HEK293 (cell line): ENCODE measurements around the gene ITGA2.

ENCODE experiments used
- FEZF1 ChIP-seq: fragments of 450-650 bp; formaldehyde crosslinking; IDR thresholded peaks from 2 replicates; pipeline ENCODE4 v1.5.1; 2016; ENCODE audit warnings: missing biosample characterization, missing genetic modification characterization
- HOXC10 ChIP-seq: sonication (generic); formaldehyde crosslinking; IDR thresholded peaks from 2 replicates; pipeline ENCODE4 v1.8.1; 2023; ENCODE audit warnings: mild to moderate bottlenecking, missing genetic modification reagents
- IKZF3 ChIP-seq: fragments of 450-650 bp; IDR thresholded peaks from 2 replicates; pipeline ENCODE4 v1.5.0; 2018; ENCODE audit warnings: missing biosample characterization, mild to moderate bottlenecking, missing genetic modification characterization, moderate library complexity
- KLF16 ChIP-seq: fragments of 450-650 bp; formaldehyde crosslinking; IDR thresholded peaks from 2 replicates; pipeline ENCODE4 v1.5.1; 2017; ENCODE audit warnings: missing biosample characterization, missing genetic modification characterization
- KLF8 ChIP-seq: fragments of 450-650 bp; formaldehyde crosslinking; IDR thresholded peaks from 2 replicates; pipeline ENCODE4 v1.5.1; 2016; ENCODE audit warnings: missing biosample characterization, missing genetic modification characterization
- OSR2 ChIP-seq: fragments of 450-650 bp; formaldehyde crosslinking; IDR thresholded peaks from 2 replicates; pipeline ENCODE4 v1.5.1; 2016; ENCODE audit warnings: missing biosample characterization, missing genetic modification characterization
- WT1 ChIP-seq: fragments of 450-650 bp; formaldehyde crosslinking; IDR thresholded peaks from 2 replicates; pipeline ENCODE4 v1.5.1; 2016; ENCODE audit warnings: missing biosample characterization, missing genetic modification characterization
- ZEB2 ChIP-seq: fragments of 450-650 bp; formaldehyde crosslinking; IDR thresholded peaks from 2 replicates; pipeline ENCODE4 v1.5.1; 2016; ENCODE audit warnings: missing biosample characterization, missing genetic modification characterization
- ZFHX2 ChIP-seq: fragments of 450-650 bp; formaldehyde crosslinking; conservative IDR thresholded peaks from 2 replicates; pipeline ENCODE4 v1.5.1; 2016; ENCODE audit warnings: missing biosample characterization, missing genetic modification characterization
- ZIC2 ChIP-seq: fragments of 450-650 bp; formaldehyde crosslinking; IDR thresholded peaks from 2 replicates; pipeline ENCODE4 v1.5.1; 2016; ENCODE audit warnings: missing biosample characterization, missing genetic modification characterization
- ZNF140 ChIP-seq: fragments of 450-650 bp; formaldehyde crosslinking; IDR thresholded peaks from 2 replicates; pipeline ENCODE4 v1.5.1; 2016; ENCODE audit warnings: missing biosample characterization, missing genetic modification characterization
- ZNF157 ChIP-seq: fragments of 450-650 bp; formaldehyde crosslinking; IDR thresholded peaks from 2 replicates; pipeline ENCODE4 v1.5.1; 2016; ENCODE audit warnings: missing biosample characterization, missing genetic modification characterization
- ZNF175 ChIP-seq: fragments of 450-650 bp; formaldehyde crosslinking; IDR thresholded peaks from 2 replicates; pipeline ENCODE4 v1.5.1; 2016; ENCODE audit warnings: missing biosample characterization, missing genetic modification characterization
- ZNF2 ChIP-seq: fragments of 450-650 bp; formaldehyde crosslinking; IDR thresholded peaks from 2 replicates; pipeline ENCODE4 v1.5.1; 2016; ENCODE audit warnings: missing biosample characterization, missing genetic modification characterization
- ZNF221 ChIP-seq: fragments of 450-650 bp; formaldehyde crosslinking; IDR thresholded peaks from 2 replicates; pipeline ENCODE4 v1.5.1; 2017; ENCODE audit warnings: missing biosample characterization, missing genetic modification characterization, borderline replicate concordance
- ZNF223 ChIP-seq: fragments of 450-650 bp; formaldehyde crosslinking; IDR thresholded peaks from 2 replicates; pipeline ENCODE4 v1.5.1; 2016; ENCODE audit warnings: missing biosample characterization, missing genetic modification characterization
- ZNF248 ChIP-seq: fragments of 450-650 bp; formaldehyde crosslinking; IDR thresholded peaks from 2 replicates; pipeline ENCODE4 v1.5.1; 2017; ENCODE audit warnings: missing biosample characterization, missing genetic modification characterization
- ZNF302 ChIP-seq: fragments of 450-650 bp; formaldehyde crosslinking; IDR thresholded peaks from 2 replicates; pipeline ENCODE4 v1.5.1; 2016; ENCODE audit warnings: missing biosample characterization, missing genetic modification characterization, low read depth
- ZNF354C ChIP-seq: fragments of 450-650 bp; formaldehyde crosslinking; IDR thresholded peaks from 2 replicates; pipeline ENCODE4 v1.5.1; 2016; ENCODE audit warnings: missing biosample characterization, missing genetic modification characterization, low read depth, borderline replicate concordance
- ZNF366 ChIP-seq: fragments of 450-650 bp; formaldehyde crosslinking; conservative IDR thresholded peaks from 2 replicates; pipeline ENCODE4 v1.5.1; 2016; ENCODE audit warnings: missing biosample characterization, missing genetic modification characterization
- ZNF394 ChIP-seq: fragments of 450-650 bp; formaldehyde crosslinking; IDR thresholded peaks from 2 replicates; pipeline ENCODE4 v1.5.1; 2016; ENCODE audit warnings: missing biosample characterization, missing genetic modification characterization, mild to moderate bottlenecking, moderate library complexity, borderline replicate concordance
- ZNF426 ChIP-seq: fragments of 450-650 bp; formaldehyde crosslinking; IDR thresholded peaks from 2 replicates; pipeline ENCODE4 v1.5.1; 2017; ENCODE audit warnings: missing biosample characterization, missing genetic modification characterization, mild to moderate bottlenecking, inconsistent platforms, moderate library complexity
- ZNF433 ChIP-seq: fragments of 450-650 bp; formaldehyde crosslinking; IDR thresholded peaks from 2 replicates; pipeline ENCODE4 v1.5.1; 2016; ENCODE audit warnings: missing biosample characterization, missing genetic modification characterization, low read depth
- ZNF529 ChIP-seq: fragments of 450-650 bp; formaldehyde crosslinking; IDR thresholded peaks from 2 replicates; pipeline ENCODE4 v1.5.1; 2017; ENCODE audit warnings: missing genetic modification characterization, missing biosample characterization; ENCODE audit not compliant: insufficient replicate concordance
- ZNF561 ChIP-seq: fragments of 450-650 bp; IDR thresholded peaks from 2 replicates; pipeline ENCODE4 v1.5.1; 2018; ENCODE audit warnings: missing biosample characterization, missing genetic modification characterization, borderline replicate concordance
- ZNF660 ChIP-seq: fragments of 450-650 bp; IDR thresholded peaks from 2 replicates; pipeline ENCODE4 v1.5.1; 2018; ENCODE audit warnings: missing biosample characterization, mild to moderate bottlenecking, missing genetic modification characterization
- ZNF707 ChIP-seq: fragments of 450-650 bp; formaldehyde crosslinking; IDR thresholded peaks from 2 replicates; pipeline ENCODE4 v1.5.1; 2016; ENCODE audit warnings: missing biosample characterization, missing genetic modification characterization
- ZNF792 ChIP-seq: fragments of 450-650 bp; formaldehyde crosslinking; IDR thresholded peaks from 2 replicates; pipeline ENCODE4 v1.5.1; 2016; ENCODE audit warnings: missing biosample characterization, missing genetic modification characterization
- TF ChIP-seq, protein P1 (sequence below): fragments of 450-650 bp; formaldehyde crosslinking; IDR thresholded peaks from 2 replicates; pipeline ENCODE4 v1.5.1; 2016; ENCODE audit warnings: missing biosample characterization, missing genetic modification characterization
- TF ChIP-seq, protein P2 (sequence below): fragments of 450-650 bp; formaldehyde crosslinking; IDR thresholded peaks from 2 replicates; pipeline ENCODE4 v1.5.1; 2016; ENCODE audit warnings: missing biosample characterization, missing genetic modification characterization
- TF ChIP-seq, protein P3 (sequence below): fragments of 450-650 bp; formaldehyde crosslinking; IDR thresholded peaks from 2 replicates; pipeline ENCODE4 v1.5.1; 2017; ENCODE audit warnings: missing biosample characterization, missing genetic modification characterization
- TF ChIP-seq, protein P4 (sequence below): fragments of 450-650 bp; formaldehyde crosslinking; IDR thresholded peaks from 2 replicates; pipeline ENCODE4 v1.5.1; 2016; ENCODE audit warnings: missing biosample characterization, missing genetic modification characterization, borderline replicate concordance
- TF ChIP-seq, protein P5 (sequence below): fragments of 450-650 bp; formaldehyde crosslinking; optimal IDR thresholded peaks from 2 replicates; pipeline ENCODE3; 2016; ENCODE audit warnings: missing biosample characterization, mild to moderate bottlenecking, missing genetic modification characterization

Gene ITGA2

DNA sequence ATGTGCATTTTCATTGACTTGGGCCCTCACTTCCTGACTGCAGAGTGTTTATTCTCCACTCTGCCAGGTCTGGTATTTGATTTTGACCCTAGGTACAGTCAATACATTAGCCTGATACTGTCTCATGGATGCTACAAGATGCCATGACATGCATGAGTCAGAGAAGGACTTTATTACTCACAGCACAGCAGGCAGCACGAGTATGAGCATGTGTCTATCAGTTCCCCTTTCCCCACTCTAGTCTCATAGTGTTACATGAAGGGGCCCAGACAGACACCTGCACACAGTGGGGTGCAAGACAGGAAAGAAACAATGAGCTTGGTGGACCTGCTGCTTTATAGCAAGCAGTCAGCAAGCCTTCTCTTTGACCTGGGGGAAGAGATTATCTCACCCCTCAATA, 19.6 kb downstream of the ITGA2 start (continued):
- TF ChIP-seq ZNF529 (tag by site-specific recombination) (no peak), ZNF426 (no peak), ZNF394 (no peak), ZNF354C (tag by site-specific recombination) (no peak), ZNF561 (tag by site-specific recombination) (0 out of 2 replicates have a peak, but pooled peaks have one; percentile 31), ZIC2 (tag by site-specific recombination) (peak; percentile 93), ZNF792 (tag by site-specific recombination) (no peak), ZNF175 (tag by site-specific recombination) (no peak), KLF8 (tag by site-specific recombination) (no peak), ZNF302 (tag by site-specific recombination) (no peak), ZNF223 (tag by site-specific recombination) (no peak), IKZF3 (tag by site-specific recombination) (peak; percentile 45; the same call in 1 of the 2 replicates), ZEB2 (tag by site-specific recombination) (0 out of 2 replicates have a peak, but pooled peaks have one; percentile 16), ZNF707 (no peak), ZNF433 (no peak), KLF16 (no peak), ZFHX2 (tag by site-specific recombination) (no peak), ZNF660 (peak; percentile 60; the same call in 1 of the 2 replicates), OSR2 (0 out of 2 replicates have a peak, but pooled peaks have one; percentile 18), ZNF140 (no peak; the same call in 1 of the 2 replicates), ZNF248 (tag by site-specific recombination) (no peak), FEZF1 (tag by site-specific recombination) (peak; percentile 41; the same call in 1 of the 2 replicates), ZNF221 (tag by site-specific recombination) (no peak), WT1 (tag by site-specific recombination) (no peak), ZNF157 (tag by site-specific recombination) (no peak), ZNF366 (tag by site-specific recombination) (peak; percentile 27; the same call in 1 of the 2 replicates), ZNF2 (tag by site-specific recombination) (no peak), HOXC10 (CRISPR knock-in tag) (no peak)
- TF ChIP-seq, protein P1, sequence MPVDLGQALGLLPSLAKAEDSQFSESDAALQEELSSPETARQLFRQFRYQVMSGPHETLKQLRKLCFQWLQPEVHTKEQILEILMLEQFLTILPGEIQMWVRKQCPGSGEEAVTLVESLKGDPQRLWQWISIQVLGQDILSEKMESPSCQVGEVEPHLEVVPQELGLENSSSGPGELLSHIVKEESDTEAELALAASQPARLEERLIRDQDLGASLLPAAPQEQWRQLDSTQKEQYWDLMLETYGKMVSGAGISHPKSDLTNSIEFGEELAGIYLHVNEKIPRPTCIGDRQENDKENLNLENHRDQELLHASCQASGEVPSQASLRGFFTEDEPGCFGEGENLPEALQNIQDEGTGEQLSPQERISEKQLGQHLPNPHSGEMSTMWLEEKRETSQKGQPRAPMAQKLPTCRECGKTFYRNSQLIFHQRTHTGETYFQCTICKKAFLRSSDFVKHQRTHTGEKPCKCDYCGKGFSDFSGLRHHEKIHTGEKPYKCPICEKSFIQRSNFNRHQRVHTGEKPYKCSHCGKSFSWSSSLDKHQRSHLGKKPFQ (tag by site-specific recombination), result no peak
- TF ChIP-seq, protein P2, sequence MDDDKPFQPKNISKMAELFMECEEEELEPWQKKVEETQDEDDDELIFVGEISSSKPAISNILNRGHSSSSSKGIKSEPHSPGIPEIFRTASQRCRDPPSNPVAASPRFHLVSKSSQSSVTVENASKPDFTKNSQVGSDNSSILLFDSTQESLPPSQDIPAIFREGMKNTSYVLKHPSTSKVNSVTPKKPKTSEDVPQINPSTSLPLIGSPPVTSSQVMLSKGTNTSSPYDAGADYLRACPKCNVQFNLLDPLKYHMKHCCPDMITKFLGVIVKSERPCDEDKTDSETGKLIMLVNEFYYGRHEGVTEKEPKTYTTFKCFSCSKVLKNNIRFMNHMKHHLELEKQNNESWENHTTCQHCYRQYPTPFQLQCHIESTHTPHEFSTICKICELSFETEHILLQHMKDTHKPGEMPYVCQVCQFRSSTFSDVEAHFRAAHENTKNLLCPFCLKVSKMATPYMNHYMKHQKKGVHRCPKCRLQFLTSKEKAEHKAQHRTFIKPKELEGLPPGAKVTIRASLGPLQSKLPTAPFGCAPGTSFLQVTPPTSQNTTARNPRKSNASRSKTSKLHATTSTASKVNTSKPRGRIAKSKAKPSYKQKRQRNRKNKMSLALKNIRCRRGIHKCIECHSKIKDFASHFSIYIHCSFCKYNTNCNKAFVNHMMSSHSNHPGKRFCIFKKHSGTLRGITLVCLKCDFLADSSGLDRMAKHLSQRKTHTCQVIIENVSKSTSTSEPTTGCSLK (tag by site-specific recombination), result no peak
- TF ChIP-seq, protein P3, sequence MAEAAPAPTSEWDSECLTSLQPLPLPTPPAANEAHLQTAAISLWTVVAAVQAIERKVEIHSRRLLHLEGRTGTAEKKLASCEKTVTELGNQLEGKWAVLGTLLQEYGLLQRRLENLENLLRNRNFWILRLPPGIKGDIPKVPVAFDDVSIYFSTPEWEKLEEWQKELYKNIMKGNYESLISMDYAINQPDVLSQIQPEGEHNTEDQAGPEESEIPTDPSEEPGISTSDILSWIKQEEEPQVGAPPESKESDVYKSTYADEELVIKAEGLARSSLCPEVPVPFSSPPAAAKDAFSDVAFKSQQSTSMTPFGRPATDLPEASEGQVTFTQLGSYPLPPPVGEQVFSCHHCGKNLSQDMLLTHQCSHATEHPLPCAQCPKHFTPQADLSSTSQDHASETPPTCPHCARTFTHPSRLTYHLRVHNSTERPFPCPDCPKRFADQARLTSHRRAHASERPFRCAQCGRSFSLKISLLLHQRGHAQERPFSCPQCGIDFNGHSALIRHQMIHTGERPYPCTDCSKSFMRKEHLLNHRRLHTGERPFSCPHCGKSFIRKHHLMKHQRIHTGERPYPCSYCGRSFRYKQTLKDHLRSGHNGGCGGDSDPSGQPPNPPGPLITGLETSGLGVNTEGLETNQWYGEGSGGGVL (tag by site-specific recombination), result peak; percentile 44; the same call in 1 of the 2 replicates
- TF ChIP-seq, protein P4, sequence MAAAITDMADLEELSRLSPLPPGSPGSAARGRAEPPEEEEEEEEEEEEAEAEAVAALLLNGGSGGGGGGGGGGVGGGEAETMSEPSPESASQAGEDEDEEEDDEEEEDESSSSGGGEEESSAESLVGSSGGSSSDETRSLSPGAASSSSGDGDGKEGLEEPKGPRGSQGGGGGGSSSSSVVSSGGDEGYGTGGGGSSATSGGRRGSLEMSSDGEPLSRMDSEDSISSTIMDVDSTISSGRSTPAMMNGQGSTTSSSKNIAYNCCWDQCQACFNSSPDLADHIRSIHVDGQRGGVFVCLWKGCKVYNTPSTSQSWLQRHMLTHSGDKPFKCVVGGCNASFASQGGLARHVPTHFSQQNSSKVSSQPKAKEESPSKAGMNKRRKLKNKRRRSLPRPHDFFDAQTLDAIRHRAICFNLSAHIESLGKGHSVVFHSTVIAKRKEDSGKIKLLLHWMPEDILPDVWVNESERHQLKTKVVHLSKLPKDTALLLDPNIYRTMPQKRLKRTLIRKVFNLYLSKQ, result no peak
- TF ChIP-seq, protein P5, sequence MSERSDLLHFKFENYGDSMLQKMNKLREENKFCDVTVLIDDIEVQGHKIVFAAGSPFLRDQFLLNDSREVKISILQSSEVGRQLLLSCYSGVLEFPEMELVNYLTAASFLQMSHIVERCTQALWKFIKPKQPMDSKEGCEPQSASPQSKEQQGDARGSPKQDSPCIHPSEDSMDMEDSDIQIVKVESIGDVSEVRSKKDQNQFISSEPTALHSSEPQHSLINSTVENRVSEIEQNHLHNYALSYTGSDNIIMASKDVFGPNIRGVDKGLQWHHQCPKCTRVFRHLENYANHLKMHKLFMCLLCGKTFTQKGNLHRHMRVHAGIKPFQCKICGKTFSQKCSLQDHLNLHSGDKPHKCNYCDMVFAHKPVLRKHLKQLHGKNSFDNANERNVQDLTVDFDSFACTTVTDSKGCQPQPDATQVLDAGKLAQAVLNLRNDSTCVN (tag by site-specific recombination), result no peak
